Suprapubic skin (tissue), 3 donors: ENCODE data around the gene DAND5.

Experiments used
- CTCF ChIP-seq, 2 donors: fragments of 200-600 bp in 1 of 2; fragments of 450-650 bp in 1 of 2; sonication (generic) in 1 of 2; IDR thresholded peaks; one replicate each; pipeline ENCODE4 v1.5.1; 2016 to 2019; ENCODE audit warnings: antibody characterized with exemption in 2 of 2, mild to moderate bottlenecking in 1 of 2, moderate library complexity in 1 of 2
- POLR2A ChIP-seq, 2 donors: fragments of 450-650 bp; IDR thresholded peaks; one replicate each; pipeline ENCODE4 v1.6.1; 2017; ENCODE audit warnings: antibody characterized with exemption in 2 of 2, mild to moderate bottlenecking in 2 of 2, moderate library complexity in 2 of 2

- no peak for TF ChIP-seq POLR2A (IDR thresholded peaks at IDR 0.05)
- no peak for TF ChIP-seq CTCF (IDR thresholded peaks at IDR 0.05)
These were observed 24.2 kb downstream of the DAND5 start for GRCh38 chr19:12993562-12993961.
